ENCODE measurements around the gene GABRE.

GABRE gene

GRCh38 chrX:151981129-151981528 is 6.7 kb upstream of the GABRE start:
- DNase-seq (ENCODE audit: low spot score) = no peak
- TF ChIP-seq CTCF (IDR thresholded peaks at IDR 0.05; ENCODE audit: extremely low read depth, missing control alignments) = no peak

DNA sequence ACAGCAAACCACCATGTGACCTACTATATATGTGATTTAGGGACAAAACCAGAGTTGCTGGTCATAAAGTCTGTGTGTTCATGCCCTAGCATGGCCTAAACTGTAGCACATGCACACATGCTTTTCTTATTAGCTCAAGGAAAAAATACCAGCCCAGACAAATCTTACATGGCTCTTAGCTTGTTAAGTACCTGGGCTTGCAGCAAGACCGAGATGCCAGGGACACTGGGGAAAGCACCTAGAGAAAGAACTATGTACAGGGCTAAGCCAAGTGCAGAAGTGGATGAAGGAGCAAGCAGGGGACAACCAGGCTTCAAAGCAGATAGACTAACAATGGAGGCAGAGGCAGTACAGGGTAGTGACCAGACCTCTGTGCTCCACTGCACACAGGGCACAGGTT is 3.4 kb upstream of the GABRE start:
- no peak for TF ChIP-seq CTCF (IDR thresholded peaks at IDR 0.05; ENCODE audit: extremely low read depth, missing control alignments)
- DNase-seq (ENCODE audit: low spot score) = no peak

DNA sequence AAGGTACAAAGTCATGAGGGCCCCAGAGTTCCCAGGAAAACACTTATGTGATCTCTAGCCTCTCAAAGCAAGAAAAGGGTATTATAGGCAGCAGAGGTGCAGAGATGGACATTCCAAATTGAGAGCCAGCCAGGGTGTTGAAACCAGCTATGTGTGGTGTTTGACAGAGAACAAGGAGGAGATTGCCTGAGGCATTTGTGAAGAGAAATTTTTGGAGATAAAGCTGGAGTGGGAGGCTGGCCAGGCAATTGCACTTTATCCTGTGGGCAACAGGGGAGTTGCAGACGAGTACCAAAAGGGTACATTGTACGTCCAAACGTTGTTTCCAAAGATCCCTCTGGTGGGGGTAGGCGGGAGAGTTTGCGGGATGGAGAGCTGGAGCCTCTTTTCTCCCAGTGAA is 2.5 kb upstream of the GABRE start:
- TF ChIP-seq CTCF (IDR thresholded peaks at IDR 0.05; ENCODE audit: extremely low read depth, missing control alignments) = no peak
- no peak for DNase-seq (ENCODE audit: low spot score)

DNA sequence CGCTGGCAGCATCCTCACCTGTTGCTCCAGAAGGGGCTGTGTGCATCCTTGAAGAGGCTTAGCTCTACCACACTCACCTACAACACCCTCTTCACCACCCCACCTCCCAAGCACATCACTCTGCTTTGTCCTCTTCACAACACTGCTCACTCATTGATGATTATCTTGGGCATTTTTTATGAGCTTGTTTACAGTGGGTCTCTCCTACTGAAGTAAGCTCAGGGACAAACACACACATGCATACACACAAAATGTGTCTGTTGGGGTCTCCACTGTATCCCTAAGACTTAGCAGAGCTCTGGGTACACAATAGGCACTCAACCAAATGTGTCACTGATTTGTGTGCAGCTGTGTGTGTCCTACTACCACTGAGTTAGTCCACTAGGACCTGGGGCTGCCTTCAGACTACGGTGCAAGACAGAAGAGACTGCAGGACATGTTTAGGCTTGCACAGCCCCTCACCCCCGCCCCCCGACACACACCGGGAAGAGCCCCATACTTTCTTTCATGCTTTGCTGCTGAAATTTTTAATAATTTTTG is 1.3 kb upstream of the GABRE start:
- DNase-seq (ENCODE audit: low spot score) = no peak
- TF ChIP-seq CTCF (IDR thresholded peaks at IDR 0.05; ENCODE audit: extremely low read depth, missing control alignments) = no peak

- no peak for DNase-seq (ENCODE audit: low spot score)
- no peak for TF ChIP-seq CTCF (IDR thresholded peaks at IDR 0.05; ENCODE audit: extremely low read depth, missing control alignments)
These were observed 735 bp upstream of the GABRE start for GRCh38 chrX:151975228-151975593.

- no peak for DNase-seq (ENCODE audit: low spot score)
- TF ChIP-seq CTCF (IDR thresholded peaks at IDR 0.05; ENCODE audit: extremely low read depth, missing control alignments) = no peak
These were observed 583 bp downstream of the GABRE start for GRCh38 chrX:151973851-151974335.

GRCh38 chrX:151973060-151973661 is 1.3 kb downstream of the GABRE start:
- TF ChIP-seq CTCF (IDR thresholded peaks at IDR 0.05; ENCODE audit: extremely low read depth, missing control alignments) = no peak
- DNase-seq (ENCODE audit: low spot score) = no peak

Measured in GM20000 (cell line).